Osteocyte (in vitro differentiated cells): ENCODE data around the gene AACS. TPM values are rescaled to one million over a fixed set of nuclear protein-coding genes. Genes with fewer than 3 reads are reported as not detected.
A peak's percentile ranks its signal among the peaks of the same experiment; 100 is the strongest.

Experiments used
- DNase-seq: peaks from one replicate; pipeline ENCODE4 v3.0.0; 2021; ENCODE audit warnings: mixed read lengths; ENCODE audit not compliant: unreplicated experiment; ENCODE audit errors: extremely low spot score
- H3K27ac Mint-ChIP-seq: one replicate; pipeline ENCODE4 v1.8.0; 2021; ENCODE audit warnings: mild to moderate bottlenecking, mixed read lengths; ENCODE audit not compliant: unreplicated experiment
- H3K27me3 Mint-ChIP-seq: one replicate; pipeline ENCODE4 v1.8.0; 2021; ENCODE audit warnings: mixed read lengths; ENCODE audit not compliant: unreplicated experiment
- H3K36me3 Mint-ChIP-seq: one replicate; pipeline ENCODE4 v1.8.0; 2021; ENCODE audit warnings: mixed read lengths; ENCODE audit not compliant: unreplicated experiment
- H3K4me1 Mint-ChIP-seq: one replicate; pipeline ENCODE4 v1.8.0; 2021; ENCODE audit warnings: mixed read lengths; ENCODE audit not compliant: unreplicated experiment
- H3K4me3 Mint-ChIP-seq: one replicate; pipeline ENCODE4 v1.8.0; 2021; ENCODE audit warnings: mild to moderate bottlenecking, moderate library complexity, mixed read lengths; ENCODE audit not compliant: unreplicated experiment
- H3K9me3 Mint-ChIP-seq: one replicate; pipeline ENCODE4 v1.8.0; 2021; ENCODE audit warnings: mixed read lengths; ENCODE audit not compliant: unreplicated experiment
- CTCF ChIP-seq: fragments of 200-600 bp; sonication (generic); IDR thresholded peaks from 2 replicates; pipeline ENCODE4 v1.5.0; 2021; ENCODE audit warnings: antibody characterized with exemption, mild to moderate bottlenecking, moderate library complexity
- total RNA-seq: library from RNA; stranded (reverse); gene quantifications from 2 replicates; pipeline ENCODE4 v1.2.1, GENCODE V29; 2021

AACS gene
- total RNA-seq, 1 donor from 2014 or later = 22.0 TPM

DNA sequence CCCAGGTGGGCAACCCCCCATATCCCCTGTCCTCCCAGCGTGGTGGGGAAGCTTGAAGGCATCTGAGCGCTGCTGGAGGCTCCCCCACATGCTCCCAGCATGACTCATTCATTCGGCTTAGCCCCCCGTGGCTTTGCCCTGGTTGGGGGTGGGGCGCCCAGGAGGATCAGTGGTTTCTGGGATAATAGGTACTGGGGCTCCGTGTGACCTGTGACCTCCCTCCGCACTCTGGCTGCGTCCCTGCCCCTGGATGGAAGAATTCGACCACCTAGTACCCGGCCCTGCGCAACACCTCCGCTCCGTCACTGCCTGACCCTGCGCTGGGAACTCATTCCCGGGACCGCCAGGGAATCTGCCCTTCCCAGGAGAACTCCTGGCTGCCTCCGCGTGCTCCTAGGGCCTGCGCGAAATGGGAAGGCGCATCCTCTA lies 120.1 kb downstream of the AACS start:
- Mint-ChIP-seq H3K4me1 (peaks cover 18% of the 10 kb centered on the region), H3K27me3 (peaks cover 40% of the 10 kb centered on the region), H3K4me3 (peak overlapping the region; percentile 67), H3K36me3 (no peaks in the 10 kb centered on the region), H3K27ac (no peak overlapping the region), H3K9me3 (no peaks in the 10 kb centered on the region)
- TF ChIP-seq CTCF = no peak
- no peak for DNase-seq

GRCh38 chr12:125185740-125186470 lies 120.7 kb downstream of the AACS start, which contains the start of gene TMEM132B:
Gene TMEM132B (plus strand): TSS chr12:125186386.
- Mint-ChIP-seq H3K9me3 (no peaks in the 10 kb centered on the region), H3K4me3 (peak within 1 kb of the TSS; percentile 67), H3K4me1 (peaks cover 18% of the 10 kb centered on the region), H3K27me3 (peaks cover 40% of the 10 kb centered on the region), H3K36me3 (no peaks in the 10 kb centered on the region), H3K27ac (no peak within 1 kb of the TSS)
- TF ChIP-seq CTCF = peak; percentile 62
- DNase-seq = peak; percentile 90

GRCh38 chr12:125186471-125187147 lies 121.4 kb downstream of the AACS start:
- H3K9me3 Mint-ChIP-seq = no peaks in the 10 kb centered on the region
- DNase-seq = no peak
- H3K36me3 Mint-ChIP-seq = no peaks in the 10 kb centered on the region
- H3K27ac Mint-ChIP-seq = no peak overlapping the region
- TF ChIP-seq CTCF = no peak
- H3K4me1 Mint-ChIP-seq = peaks cover 18% of the 10 kb centered on the region
- H3K27me3 Mint-ChIP-seq = peaks cover 45% of the 10 kb centered on the region
- peak overlapping the region; percentile 57 for H3K4me3 Mint-ChIP-seq

- no peaks in the 10 kb centered on the region for H3K36me3 Mint-ChIP-seq
- TF ChIP-seq CTCF = no peak
- H3K9me3 Mint-ChIP-seq = no peaks in the 10 kb centered on the region
- H3K27me3 Mint-ChIP-seq = peaks cover 46% of the 10 kb centered on the region
- H3K4me1 Mint-ChIP-seq = peaks cover 18% of the 10 kb centered on the region
- no peak for DNase-seq
- H3K27ac Mint-ChIP-seq = no peak overlapping the region
- peak overlapping the region; percentile 48 for H3K4me3 Mint-ChIP-seq
These were observed 122.0 kb downstream of the AACS start for GRCh38 chr12:125187148-125187745.
